8988T (cell line): ENCODE data around the gene NT5C2.

Experiments used
- DNase-seq: peaks from one replicate; pipeline ENCODE4 v3.0.0; 2011

The NT5C2 gene

DNA sequence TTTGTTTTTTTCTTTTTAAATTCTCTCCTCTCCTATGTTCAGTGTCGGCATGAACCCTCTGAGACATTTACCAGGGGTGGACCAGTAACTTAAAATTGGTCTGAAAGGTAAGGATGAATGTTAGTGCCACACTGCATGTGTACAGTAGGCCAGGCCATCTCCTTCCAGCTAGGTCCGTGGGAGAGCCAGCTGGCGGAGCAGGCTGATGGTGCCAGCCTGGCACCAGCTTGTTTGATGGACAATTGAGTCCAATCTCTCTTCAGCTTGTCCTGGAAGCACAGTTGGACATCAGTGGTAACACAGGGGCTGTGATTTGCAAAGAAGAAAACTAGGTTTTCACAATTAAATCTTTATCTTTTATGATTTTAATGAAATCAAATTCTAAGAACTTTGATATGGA lies 138.5 kb downstream of the NT5C2 start:
- DNase-seq, result no peak

- no peak for DNase-seq
Observed at GRCh38 chr10:103053659-103054581, 139.2 kb downstream of the NT5C2 start.

DNA sequence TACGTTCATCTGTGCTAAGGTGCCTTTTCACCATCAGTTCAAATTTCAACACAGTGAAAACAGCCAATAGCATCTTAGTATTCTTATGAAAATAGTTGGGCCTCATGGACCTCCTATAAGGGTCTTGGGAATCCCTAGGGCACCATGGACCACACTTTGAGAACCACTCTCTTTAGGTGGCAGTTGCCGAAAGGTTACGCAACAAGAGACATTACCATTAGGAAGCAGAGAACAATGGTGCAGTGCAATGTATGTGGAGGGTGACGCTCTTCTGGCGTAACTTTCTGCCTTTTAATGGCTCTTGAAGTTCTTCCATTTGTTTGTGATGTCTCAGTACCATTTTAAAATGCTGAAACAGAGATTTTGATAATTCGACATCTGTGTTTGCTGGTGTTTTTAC lies 143.8 kb downstream of the NT5C2 start:
- DNase-seq, result no peak

- DNase-seq, result no peak
Observed at GRCh38 chr10:103047381-103047780, 145.7 kb downstream of the NT5C2 start.

DNA sequence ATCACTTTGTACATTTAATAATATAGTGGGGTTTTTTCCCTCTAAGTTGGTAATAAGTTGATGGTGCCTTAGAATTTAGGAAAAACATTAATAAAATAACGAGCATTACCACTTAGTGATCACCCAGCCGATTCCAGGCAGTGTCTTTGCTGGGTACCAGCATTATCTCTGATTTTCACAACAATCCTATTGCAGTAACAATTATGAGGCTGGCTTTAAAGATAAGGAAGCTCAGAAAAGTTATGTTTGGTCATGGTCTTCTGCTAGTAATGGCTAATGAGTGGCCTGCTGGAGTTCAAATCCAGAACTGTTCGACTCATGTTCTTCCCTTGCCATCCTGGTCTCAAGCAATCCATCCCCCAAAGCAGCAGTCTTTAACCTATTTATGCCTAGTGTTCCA lies 147.1 kb downstream of the NT5C2 start:
- no peak for DNase-seq

DNA sequence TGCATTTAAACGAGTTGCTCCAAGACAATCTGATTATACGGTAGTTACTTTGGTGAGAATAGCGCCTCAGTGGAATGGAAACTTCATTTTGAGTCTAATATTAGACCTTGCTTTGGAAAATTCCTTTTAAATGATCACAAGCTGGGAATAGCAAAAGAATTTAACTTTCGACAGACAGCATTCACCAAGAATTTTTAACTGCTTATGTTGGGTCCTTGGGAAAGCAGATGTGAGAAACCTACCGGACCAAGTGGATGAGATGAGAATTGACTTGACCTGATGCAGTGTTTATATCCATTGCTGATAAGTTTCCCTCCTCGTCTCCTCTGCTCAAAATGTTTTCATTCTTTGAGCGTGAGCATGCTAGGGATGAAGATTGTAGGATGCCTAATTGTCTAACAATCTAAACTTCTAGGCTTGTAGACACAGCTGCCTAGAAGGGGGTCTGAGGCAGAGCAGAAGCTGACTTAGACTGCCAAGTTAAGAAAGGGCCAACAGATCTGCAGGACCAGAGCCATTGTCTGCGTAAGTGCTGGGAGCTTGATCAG lies 148.1 kb downstream of the NT5C2 start:
- no peak for DNase-seq

GRCh38 chr10:103042908-103043307 lies 150.2 kb downstream of the NT5C2 start:
- no peak for DNase-seq

DNA sequence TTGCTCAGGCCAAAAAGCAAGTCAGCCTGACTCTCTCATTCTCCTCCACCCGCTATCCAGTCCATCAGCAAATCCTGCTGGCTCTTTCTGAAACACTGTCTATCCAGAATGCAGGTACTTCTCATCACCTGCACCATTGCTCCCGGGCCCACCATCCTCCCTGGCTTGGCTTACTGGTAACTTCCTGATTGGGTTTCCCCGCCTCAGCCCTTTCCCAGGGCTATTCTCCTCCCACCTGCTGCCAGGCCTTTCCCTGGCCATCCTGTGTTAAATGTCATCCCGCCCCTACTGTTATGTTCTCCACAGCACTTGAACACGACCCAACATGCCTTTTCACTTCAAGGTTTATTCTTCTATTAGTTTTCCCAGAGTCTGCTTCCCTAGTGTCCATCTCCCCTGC lies 150.9 kb downstream of the NT5C2 start:
- DNase-seq, result no peak

GRCh38 chr10:103041391-103041790 lies 151.7 kb downstream of the NT5C2 start:
- DNase-seq, result no peak

DNA sequence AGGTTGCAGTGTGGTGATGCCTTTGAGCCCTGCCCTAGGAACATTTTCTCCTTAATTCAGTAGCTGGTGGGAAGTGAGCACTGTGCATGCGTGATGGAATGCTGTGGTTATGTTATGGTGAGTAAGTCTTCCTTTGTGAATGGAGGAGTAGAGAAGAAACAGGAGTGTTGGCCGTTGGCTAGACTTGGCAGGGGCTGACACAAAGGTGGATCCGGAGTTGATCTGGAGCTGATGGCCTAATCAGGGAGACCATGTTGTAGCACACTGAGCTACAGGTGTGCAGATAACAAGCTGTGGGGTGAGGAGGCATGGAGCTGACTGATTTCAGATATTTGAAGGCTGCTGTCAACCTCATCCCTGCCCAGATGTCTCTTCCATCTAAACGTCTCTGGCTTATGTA lies 152.7 kb downstream of the NT5C2 start:
- no peak for DNase-seq

DNA sequence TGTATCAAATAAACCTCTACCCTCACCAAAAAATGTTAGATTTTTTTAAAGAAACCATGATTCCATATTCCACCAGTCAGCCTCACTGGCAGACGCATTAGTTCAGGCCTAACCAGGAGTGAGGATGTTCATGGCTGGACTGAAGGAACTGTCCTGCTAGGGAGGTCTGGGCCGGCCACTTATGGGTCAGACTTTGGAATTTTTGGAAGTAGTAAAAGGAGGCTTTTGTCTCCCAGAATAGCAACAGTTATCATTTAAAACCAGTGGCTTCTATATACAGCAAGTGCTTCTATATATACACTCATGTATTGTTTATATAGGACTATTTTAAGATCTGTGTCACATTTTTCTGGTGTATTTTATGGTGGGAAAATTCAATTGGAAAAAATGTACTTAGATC lies 154.5 kb downstream of the NT5C2 start:
- DNase-seq, result no peak
